GM19240 (cell line): ENCODE data around the gene FTO.

Source experiments
- DNase-seq: peaks from one replicate; pipeline ENCODE4 v3.0.0; 2011; ENCODE audit warnings: low spot score; ENCODE audit not compliant: insufficient read length

FTO gene

GRCh38 chr16:53708490-53708889 is 4.5 kb downstream of the FTO start:
- no peak for DNase-seq

GRCh38 chr16:53711390-53711789 is 7.4 kb downstream of the FTO start:
- no peak for DNase-seq

DNA sequence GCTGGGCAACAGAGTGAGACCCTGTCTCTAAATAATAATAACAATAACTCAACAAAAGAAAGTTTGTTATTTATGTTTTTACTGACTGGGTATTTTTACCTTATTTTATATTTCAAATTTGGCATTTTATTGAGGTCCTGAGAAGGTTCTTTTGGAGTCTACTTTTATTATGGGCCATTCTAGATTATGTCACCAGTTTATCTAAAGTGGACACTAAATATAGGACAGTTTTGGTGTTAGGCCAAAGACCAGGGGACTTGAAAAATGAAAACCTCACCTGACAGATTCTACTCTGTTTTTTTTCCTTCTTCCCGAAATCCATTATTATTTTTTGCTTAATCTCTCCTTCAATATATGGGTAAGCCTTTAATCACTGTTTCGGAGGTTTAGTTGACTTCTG is 8.1 kb downstream of the FTO start:
- DNase-seq: no peak

GRCh38 chr16:53713403-53714204 is 9.6 kb downstream of the FTO start:
- DNase-seq: no peak

GRCh38 chr16:53714205-53715022 is 10.5 kb downstream of the FTO start:
- no peak for DNase-seq

DNA sequence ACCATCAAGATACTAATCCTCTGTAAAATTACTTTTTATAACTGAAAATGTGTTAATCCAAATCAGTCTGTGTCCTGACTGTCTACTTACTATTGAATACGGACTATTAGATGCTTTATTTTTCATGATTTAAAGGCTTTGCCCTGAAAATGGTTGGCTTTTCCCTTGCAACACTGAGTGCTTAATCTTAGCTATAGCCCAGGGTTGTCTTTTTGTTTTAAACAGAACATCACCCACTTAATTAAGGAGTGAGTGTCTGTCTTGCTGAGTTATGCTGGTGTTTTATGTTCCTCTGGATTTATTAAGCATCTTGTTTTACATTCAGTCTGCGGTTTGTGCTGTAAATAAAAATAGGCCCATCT is 11.0 kb downstream of the FTO start:
- no peak for DNase-seq

DNA sequence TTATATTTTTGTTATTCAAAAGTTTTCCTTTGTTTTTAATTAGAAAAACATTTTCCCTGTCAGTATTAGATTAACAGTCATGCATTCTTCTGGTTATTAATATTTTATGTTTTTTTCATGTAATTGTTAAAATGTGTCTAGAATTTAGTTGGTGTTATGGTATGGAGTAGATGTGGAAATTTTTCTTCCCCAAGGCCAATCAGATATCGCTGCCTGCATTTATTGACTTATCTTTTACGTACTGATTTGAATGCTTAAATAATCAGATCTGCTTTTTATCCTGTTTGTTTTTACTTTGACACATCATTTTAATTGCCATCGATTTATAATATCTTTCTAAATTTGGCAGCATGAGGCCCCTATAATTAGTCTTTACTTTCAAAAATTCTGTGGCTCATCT is 13.6 kb downstream of the FTO start:
- DNase-seq: no peak

- no peak for DNase-seq
Measured at GRCh38 chr16:53721017-53721416, 17.1 kb downstream of the FTO start.

DNA sequence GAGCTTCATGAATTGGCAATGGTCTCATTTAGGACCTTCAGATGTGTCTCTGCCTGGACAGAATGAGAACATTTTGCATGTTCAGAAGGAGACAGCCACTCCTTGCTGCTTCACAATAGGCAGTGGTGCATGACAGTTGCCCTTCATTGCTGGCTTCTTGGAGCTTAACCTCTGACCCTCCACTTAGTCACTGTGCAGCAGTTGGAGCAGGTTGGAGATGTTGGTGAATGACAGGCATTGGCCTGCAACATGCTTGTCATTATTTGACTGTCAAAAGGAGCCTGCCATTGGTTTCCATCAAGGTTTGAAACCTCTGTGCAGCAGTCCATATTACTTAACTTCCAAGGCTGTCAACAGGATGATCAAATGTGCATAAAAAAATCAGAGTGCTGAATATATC is 22.7 kb downstream of the FTO start:
- no peak for DNase-seq

DNA sequence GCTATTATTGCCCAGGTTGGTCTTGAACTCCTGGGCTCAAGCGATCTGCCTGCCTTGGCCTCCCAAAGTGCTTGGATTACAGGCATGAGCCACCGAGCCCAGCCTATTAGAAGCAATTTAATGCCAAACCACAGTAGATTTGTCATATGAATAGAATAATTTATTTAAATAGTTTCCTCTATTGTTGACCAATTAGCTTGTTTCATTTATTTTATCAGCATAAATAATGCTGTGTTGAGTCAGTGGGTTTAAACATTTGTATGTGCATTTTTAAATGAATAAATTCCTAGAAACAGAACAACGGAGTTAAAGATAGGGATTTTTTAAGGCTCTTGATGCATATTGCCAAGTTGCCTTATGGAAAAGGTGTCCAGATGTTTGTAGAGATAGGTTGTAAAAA is 26.7 kb downstream of the FTO start:
- no peak for DNase-seq

DNA sequence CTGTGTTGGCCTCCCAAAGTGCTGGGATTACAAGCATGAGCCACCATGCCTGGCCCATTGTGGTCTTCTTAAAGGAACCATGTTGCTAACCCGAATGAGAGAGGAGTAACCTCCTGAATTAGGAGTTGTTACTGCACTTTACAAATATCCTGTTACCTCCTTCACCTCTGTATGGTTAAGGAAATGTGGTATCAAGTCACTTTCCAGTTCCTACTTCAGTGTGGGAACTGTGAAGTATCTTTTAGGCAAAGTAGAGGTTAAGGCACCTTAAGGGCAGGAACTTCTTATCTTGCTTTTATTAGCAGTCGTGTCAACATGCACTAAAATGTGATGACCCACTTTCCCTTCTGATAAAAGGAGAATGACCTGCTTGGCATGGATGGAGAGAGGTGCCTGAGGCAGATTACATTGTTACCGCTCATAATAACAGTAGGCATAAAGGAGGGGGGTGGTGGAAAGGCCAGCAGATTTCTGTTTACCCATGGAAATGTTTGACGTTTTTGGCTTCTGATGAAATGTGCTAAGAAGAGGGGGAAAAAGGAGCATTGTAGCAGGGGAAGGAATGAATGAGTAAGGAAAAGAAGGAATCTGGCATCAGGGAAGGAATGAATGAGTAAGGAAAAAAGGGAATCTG is 28.5 kb downstream of the FTO start:
- no peak for DNase-seq

DNA sequence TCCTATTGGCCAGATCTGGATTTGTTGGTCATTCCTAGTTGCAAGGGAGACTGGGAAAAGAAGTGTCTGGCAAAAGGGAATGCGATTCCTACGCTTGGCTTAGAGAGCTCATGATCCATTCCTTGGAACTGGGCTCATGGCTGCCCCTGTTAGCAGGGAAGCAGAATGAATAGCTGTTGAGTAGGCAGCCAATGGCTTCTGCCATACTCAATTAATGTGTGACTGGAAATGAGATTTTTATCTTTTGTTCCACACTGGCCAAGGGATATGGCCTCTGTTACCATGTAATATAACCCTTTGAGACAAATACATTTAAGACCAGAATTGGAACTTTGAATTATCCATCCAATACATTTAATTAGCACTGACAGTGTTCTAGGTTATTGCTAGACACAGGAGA is 31.0 kb downstream of the FTO start:
- DNase-seq: no peak

DNA sequence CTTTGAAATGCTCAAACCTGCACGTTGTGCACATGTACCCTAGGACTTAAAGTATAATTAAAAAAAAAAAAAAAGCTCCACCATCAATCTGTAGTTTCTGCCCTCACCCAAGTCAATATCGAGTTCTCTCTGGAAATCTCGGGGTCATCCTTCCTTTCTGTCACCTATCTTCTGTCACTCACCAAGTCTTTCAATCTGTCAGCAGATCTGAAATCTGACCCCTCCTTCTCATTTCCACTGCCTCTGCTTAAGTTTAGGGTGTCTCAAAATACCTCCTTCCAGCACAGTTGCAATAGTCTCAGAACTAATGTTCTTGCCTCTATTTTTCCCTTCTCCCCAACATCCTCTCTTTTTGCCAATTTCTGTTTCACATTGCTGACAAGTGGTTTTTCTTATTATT is 32.3 kb downstream of the FTO start:
- DNase-seq: no peak

DNA sequence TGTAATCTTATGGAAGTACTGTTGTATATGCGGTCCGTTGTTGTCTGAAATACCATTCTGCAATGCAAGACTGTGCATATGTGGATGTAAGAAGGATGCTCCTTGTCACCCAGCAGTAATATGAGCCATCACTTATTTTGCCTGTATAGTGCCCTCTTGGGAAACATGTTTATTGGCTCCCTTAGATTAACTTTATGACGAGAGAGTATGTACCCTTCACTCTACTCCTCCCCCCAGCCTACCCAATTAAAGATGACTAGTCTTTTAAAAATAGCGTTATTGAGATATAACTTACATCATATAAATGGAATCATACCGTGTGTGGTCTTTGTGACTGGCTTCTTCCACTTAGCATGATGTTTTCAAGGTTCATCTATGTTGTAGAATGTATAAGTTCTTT is 33.6 kb downstream of the FTO start:
- DNase-seq: no peak

DNA sequence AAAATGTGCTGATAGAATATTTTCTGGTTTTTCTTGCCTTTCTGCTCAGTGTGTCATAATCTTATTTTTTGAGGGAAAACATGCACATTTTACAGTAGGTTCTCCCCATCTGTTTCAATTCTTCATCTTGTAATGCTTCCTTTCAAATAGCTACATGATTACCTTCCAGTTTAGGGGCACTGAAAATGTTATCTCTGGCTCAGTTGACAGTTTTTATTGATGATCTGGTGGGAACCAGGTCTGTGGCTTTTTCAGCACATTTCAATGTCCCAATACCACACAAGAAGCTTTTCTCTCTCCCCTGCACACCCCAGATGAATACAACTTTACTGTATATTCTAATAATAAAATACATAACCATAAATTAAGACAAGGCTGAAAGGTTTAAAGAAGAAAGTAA is 36.5 kb downstream of the FTO start:
- no peak for DNase-seq

DNA sequence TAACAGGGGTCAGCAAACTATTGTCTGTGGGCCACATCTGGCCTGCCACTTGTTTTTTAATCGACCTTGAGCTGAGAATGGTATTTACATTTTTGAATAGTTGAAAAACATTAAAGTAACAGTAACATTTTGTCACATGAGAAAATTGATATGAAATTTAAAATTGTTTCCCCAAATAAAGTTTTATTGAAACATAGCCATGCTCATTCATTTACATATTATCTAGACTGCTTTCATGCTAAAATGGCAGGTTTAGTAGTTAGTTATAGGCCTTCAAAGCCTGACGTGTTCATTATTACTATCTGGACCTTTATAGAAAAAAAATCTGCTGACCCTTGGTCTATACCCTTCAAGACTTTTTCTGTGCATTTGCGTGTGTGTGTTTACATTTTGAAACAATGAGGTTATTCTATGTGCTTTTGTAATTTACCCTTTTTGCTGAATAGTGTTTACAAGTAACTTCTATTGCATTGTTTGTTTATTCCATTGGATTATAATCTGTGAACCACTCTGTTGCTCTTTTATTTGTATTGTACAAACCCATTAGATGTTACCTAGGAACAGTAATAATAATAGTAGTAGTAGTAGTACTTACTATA is 37.1 kb downstream of the FTO start:
- DNase-seq: no peak

DNA sequence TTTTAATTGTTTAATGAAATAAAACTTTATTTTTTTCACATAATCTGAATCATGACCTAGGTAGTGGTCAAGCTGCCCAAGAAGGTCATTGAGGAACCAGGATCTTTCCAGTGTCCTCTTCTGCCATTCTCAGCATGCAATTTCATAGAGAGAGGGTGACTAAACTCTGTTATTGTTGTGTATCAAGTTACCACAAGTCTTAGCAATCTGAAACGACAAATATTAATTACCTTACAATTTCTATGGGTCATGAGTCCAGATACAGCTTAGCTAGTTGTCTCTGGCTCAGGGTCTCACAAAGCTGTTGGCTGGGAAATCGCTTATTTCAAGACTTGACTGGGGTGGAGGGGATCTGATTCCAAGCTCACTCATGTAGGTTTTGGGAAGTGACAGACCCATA is 37.6 kb downstream of the FTO start:
- no peak for DNase-seq

GRCh38 chr16:53743149-53743566 is 39.2 kb downstream of the FTO start:
- DNase-seq: no peak

- DNase-seq: no peak
Measured at GRCh38 chr16:53744449-53744848, 40.5 kb downstream of the FTO start.

DNA sequence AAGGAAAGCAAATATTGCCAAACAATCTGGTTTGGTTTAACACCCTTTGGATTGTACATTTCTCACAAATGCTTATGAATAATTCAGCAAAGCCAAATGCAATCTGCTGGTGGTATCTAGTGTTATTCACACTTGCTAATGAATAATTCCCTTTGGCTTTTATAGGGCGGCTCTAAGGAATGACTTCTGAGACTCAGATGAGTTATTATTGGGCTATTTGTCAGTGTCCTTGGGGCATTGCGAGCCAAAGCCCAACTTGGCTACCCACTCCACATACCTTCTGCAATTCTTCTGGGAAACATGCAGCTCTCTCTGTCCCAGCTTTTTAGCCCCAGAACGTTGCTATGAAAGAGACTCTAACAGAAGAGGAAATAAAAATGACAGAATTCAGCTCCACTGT is 41.1 kb downstream of the FTO start:
- no peak for DNase-seq

GRCh38 chr16:53745753-53746266 is 41.9 kb downstream of the FTO start:
- no peak for DNase-seq

GRCh38 chr16:53752560-53752959 is 48.6 kb downstream of the FTO start:
- DNase-seq: no peak
